ENCODE data around the gene KIF21A.

DNA sequence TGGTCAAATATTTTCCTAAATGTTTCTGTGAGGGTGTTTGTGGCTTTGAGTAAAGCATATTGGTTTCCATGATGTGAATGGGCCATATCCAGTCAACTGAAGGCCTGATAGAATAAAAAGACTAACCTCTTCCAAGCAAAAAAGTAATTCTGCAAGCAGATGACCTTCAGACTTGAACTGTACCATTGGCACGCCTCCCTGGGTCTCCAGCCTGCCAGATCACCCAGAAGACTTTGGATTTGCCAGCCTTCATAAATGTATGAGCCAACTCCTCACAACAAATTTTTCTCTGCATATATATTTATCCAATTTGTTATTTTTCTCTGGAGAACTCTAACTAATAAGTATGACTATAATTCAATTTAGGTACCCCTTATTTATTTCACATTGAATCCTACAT, 190.3 kb downstream of the KIF21A start:
- TF ChIP-seq TAF15 (IDR thresholded peaks at IDR 0.05; ENCODE audit: low read depth, low read length, poor library complexity, severe bottlenecking) (no peak), HNRNPUL1 (IDR thresholded peaks at IDR 0.05; ENCODE audit: low read depth, low read length) (no peak), JDP2 (CRISPR knock-in tag; IDR thresholded peaks at IDR 0.05; ENCODE audit: borderline replicate concordance) (no peak), PHF20 (CRISPR knock-in tag; IDR thresholded peaks at IDR 0.05) (no peak), ESRRA (CRISPR knock-in tag; IDR thresholded peaks at IDR 0.05; ENCODE audit: low read depth) (no peak), SP2 (CRISPR knock-in tag; IDR thresholded peaks at IDR 0.05) (no peak)
- TF ChIP-seq, protein P1, sequence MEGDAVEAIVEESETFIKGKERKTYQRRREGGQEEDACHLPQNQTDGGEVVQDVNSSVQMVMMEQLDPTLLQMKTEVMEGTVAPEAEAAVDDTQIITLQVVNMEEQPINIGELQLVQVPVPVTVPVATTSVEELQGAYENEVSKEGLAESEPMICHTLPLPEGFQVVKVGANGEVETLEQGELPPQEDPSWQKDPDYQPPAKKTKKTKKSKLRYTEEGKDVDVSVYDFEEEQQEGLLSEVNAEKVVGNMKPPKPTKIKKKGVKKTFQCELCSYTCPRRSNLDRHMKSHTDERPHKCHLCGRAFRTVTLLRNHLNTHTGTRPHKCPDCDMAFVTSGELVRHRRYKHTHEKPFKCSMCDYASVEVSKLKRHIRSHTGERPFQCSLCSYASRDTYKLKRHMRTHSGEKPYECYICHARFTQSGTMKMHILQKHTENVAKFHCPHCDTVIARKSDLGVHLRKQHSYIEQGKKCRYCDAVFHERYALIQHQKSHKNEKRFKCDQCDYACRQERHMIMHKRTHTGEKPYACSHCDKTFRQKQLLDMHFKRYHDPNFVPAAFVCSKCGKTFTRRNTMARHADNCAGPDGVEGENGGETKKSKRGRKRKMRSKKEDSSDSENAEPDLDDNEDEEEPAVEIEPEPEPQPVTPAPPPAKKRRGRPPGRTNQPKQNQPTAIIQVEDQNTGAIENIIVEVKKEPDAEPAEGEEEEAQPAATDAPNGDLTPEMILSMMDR (CRISPR knock-in tag; IDR thresholded peaks at IDR 0.05), result no peak
